Gastroesophageal sphincter (tissue), 4 donors: ENCODE results near the gene ARID5B. TPM values are rescaled to one million over a fixed set of nuclear protein-coding genes. Genes with fewer than 3 reads are reported as not detected.

Experiments used
- ATAC-seq: fragments of 150-250 bp; one replicate; pipeline ENCODE4 v1.9.1; 2016; ENCODE audit warnings: mild to moderate bottlenecking, moderate library complexity
- H3K27ac ChIP-seq, 4 donors: fragments of 200-600 bp; sonication (generic) in 3 of 4; 1 replicate in 3 of 4; 2 replicates in 1 of 4; pipeline ENCODE4 v1.5.1; 2016 to 2019
- H3K27me3 ChIP-seq: fragments of 200-600 bp; sonication (generic); one replicate; pipeline ENCODE4 v1.5.1; 2019
- H3K36me3 ChIP-seq, 2 donors: fragments of 200-600 bp; sonication (generic); one replicate each; pipeline ENCODE4 v1.5.1; 2019; ENCODE audit warnings: control low read depth in 1 of 2
- H3K4me1 ChIP-seq, 3 donors: fragments of 200-600 bp; sonication (generic); 1 replicate in 2 of 3; 2 replicates in 1 of 3; pipeline ENCODE4 v1.5.1; 2016 to 2019; ENCODE audit warnings: control low read depth in 2 of 3
- H3K4me3 ChIP-seq, 2 donors: fragments of 200-600 bp; sonication (generic); one replicate each; pipeline ENCODE4 v1.5.1; 2019; ENCODE audit warnings: mild to moderate bottlenecking in 1 of 2, moderate library complexity in 1 of 2
- H3K9me3 ChIP-seq, 3 donors: fragments of 200-600 bp; sonication (generic); one replicate each; pipeline ENCODE4 v1.5.1; 2017 to 2019; ENCODE audit warnings: control low read depth in 2 of 3
- CTCF ChIP-seq, 4 experiments: fragments of 200-600 bp in 2 of 4; fragments of 450-650 bp in 2 of 4; sonication (generic) in 1 of 4; IDR thresholded peaks; one replicate each; pipeline ENCODE4 v1.5.1; 2017 to 2019; ENCODE audit warnings: antibody characterized with exemption in 4 of 4, mild to moderate bottlenecking in 2 of 4, moderate library complexity in 2 of 4
- EP300 ChIP-seq: sonication (generic); formaldehyde crosslinking; IDR thresholded peaks from one replicate; pipeline ENCODE4 v1.6.1; 2017; ENCODE audit warnings: antibody characterized with exemption, mild to moderate bottlenecking
- POLR2A ChIP-seq, 2 donors: fragments of 450-650 bp; IDR thresholded peaks; one replicate each; pipeline ENCODE4 v1.6.1; 2017; ENCODE audit warnings: antibody characterized with exemption in 2 of 2, mild to moderate bottlenecking in 2 of 2, moderate library complexity in 1 of 2
- POLR2AphosphoS5 ChIP-seq: sonication (generic); formaldehyde crosslinking; IDR thresholded peaks from one replicate; pipeline ENCODE4 v1.6.1; 2017; ENCODE audit warnings: antibody characterized with exemption
- WGBS, 2 donors: methylation state at CpG; one replicate each; pipeline ENCODE4 v1.1.5; 2018; ENCODE audit warnings: low coverage in 1 of 2; 5-methylcytosine and 5-hydroxymethylcytosine counted together
- total RNA-seq, 4 donors: library from RNA; depleted of rRNA; stranded (reverse); fragments of >200 nt; gene quantifications; one replicate each; pipeline ENCODE4 v1.1.0, GENCODE V29; 2016

The ARID5B gene
- total RNA-seq, 4 donors from 2014 or later: 34.7 to 81.4 (median 62.5) TPM

DNA sequence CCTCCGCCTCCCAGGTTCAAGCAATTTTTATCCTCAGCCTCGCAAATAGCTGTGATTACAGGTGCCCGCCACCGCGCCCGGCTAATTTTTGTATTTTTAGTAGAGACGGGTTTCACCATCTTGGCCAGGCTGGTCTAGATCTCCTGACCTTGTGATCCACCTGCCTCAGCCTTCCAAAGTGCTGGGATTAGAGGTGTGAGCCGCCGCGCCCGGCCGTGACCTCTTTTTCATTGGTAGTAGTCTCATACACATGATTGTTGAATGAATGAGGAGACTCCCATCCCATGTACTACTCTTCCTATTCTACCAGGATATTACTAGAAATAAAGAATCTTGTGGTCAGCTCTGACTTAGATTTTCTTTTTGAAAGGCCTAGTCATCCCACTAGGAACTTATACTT lies 56.8 kb downstream of the ARID5B start:
- no peak for TF ChIP-seq CTCF (IDR thresholded peaks at IDR 0.05)
- no peak for TF ChIP-seq POLR2AphosphoS5
- no peak for TF ChIP-seq EP300
- TF ChIP-seq POLR2A (IDR thresholded peaks at IDR 0.05): no peak
- no peaks in the 10 kb centered on the region for H3K9me3 ChIP-seq
- no peak overlapping the region for H3K27ac ChIP-seq
- H3K27me3 ChIP-seq: no peaks in the 10 kb centered on the region
- no peak for ATAC-seq
- no peak overlapping the region for H3K4me3 ChIP-seq
- H3K36me3 ChIP-seq: no peaks in the 10 kb centered on the region
- H3K4me1 ChIP-seq: peaks cover 0 to 11% (median 0%) of the 10 kb centered on the region in 3 donors
- 97 to 100% methylated on average over 3 to 12 of the region's 12 CpGs for WGBS, 2 donors

- no peak for ATAC-seq
- Histone ChIP-seq H3K9me3 (no peaks in the 10 kb centered on the region), H3K4me1 (peaks cover 0 to 16% (median 0%) of the 10 kb centered on the region in 3 donors), H3K27me3 (no peaks in the 10 kb centered on the region), H3K27ac (no peak overlapping the region), H3K4me3 (no peak overlapping the region), H3K36me3 (no peaks in the 10 kb centered on the region)
- TF ChIP-seq EP300: no peak
- no peak for TF ChIP-seq POLR2A (IDR thresholded peaks at IDR 0.05)
- no peak for TF ChIP-seq CTCF (IDR thresholded peaks at IDR 0.05)
- TF ChIP-seq POLR2AphosphoS5: no peak
Measured at GRCh38 chr10:61958805-61959204, 57.3 kb downstream of the ARID5B start.

DNA sequence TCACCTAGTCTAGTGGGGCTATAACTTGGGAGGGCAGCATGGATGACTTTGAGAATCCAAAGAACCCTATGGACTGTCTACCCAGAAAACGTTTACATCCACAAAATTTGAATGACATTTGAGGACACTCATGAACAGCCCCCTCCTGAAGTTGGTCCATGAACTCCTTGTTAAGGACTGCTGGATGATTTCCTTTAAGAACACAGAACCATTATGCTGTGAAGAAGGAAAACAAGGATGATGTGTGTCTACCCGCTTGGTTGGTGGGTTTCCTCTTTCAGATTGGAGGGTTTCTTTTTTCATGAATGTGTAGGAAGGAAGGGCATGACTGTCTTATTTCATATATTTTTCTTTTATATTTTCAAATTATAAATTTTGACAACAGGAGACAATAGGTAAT lies 58.3 kb downstream of the ARID5B start:
- Histone ChIP-seq H3K9me3 (no peaks in the 10 kb centered on the region), H3K27me3 (no peaks in the 10 kb centered on the region), H3K27ac (no peak overlapping the region), H3K36me3 (no peaks in the 10 kb centered on the region), H3K4me1 (peaks cover 0 to 26% (median under 1%) of the 10 kb centered on the region in 3 donors), H3K4me3 (no peak overlapping the region)
- ATAC-seq: no peak
- no peak for TF ChIP-seq CTCF (IDR thresholded peaks at IDR 0.05)
- no peak for TF ChIP-seq POLR2AphosphoS5
- no peak for TF ChIP-seq EP300
- TF ChIP-seq POLR2A (IDR thresholded peaks at IDR 0.05): no peak
- 67 to 93% methylated on average over 2 of the region's 2 CpGs for WGBS, 2 donors

DNA sequence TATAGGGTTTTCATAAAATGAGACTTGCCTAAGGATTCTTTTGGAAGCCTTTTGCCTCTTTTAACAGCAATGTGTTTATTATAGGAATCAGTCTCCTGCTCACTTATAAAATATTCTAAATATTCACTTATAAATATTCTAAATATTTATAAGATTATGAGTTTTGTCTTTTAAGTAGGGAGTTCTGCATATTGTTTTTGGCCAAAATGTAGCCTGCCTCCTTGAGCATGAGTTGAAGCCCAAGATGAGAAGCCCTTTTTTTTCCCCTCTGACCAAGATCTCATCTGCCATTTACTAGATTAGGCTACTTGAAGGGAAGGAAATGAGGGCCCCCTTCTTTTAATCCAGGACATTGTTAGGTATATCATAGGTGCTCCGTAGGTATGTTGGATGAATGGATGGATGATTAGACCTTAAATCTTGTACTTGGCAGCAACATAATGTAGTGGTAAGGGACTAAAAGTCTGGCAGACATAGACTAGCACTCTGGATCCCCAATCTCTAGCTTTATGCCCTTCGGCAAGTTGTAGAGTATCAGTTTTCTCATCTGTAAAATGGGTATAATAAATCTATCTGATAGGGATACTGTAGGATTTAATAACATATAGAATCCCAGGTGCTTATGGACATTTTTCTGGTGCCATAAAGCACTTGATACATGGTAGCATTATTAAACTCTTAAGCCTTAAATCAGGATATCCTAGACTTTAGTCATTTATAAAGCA lies 59.1 kb downstream of the ARID5B start:
- Histone ChIP-seq H3K9me3 (no peaks in the 10 kb centered on the region), H3K36me3 (no peaks in the 10 kb centered on the region), H3K4me3 (no peak overlapping the region), H3K27me3 (no peaks in the 10 kb centered on the region), H3K4me1 (peaks cover 0 to 33% (median 2%) of the 10 kb centered on the region in 3 donors), H3K27ac (no peak overlapping the region)
- no peak for ATAC-seq
- 100% methylated on average over 1 of the region's 2 CpGs for WGBS, 2 donors
- TF ChIP-seq CTCF (IDR thresholded peaks at IDR 0.05) (no peak), POLR2AphosphoS5 (no peak), POLR2A (IDR thresholded peaks at IDR 0.05) (no peak), EP300 (no peak)

GRCh38 chr10:61961278-61961677 lies 59.8 kb downstream of the ARID5B start:
- Histone ChIP-seq H3K9me3 (no peaks in the 10 kb centered on the region), H3K36me3 (no peaks in the 10 kb centered on the region), H3K4me3 (no peak overlapping the region), H3K27ac (no peak overlapping the region), H3K4me1 (peaks cover 0 to 33% (median 2%) of the 10 kb centered on the region in 3 donors), H3K27me3 (no peaks in the 10 kb centered on the region)
- 72 to 85% methylated on average over 6 to 8 of the region's 8 CpGs for WGBS, 2 donors
- TF ChIP-seq EP300 (no peak), CTCF (IDR thresholded peaks at IDR 0.05) (no peak), POLR2A (IDR thresholded peaks at IDR 0.05) (no peak), POLR2AphosphoS5 (no peak)
- ATAC-seq: no peak
